OCI-M2 (cell line): Measurements from ENCODE around the gene DPH7.
"Not testable (repeated sequence)": the region's sequence is repeated elsewhere in the genome, so short reads cannot be mapped to it uniquely, and the experiment has no call there.

Experiments
- DNase-seq: peaks from one replicate; lab custom pipeline; 2025; ENCODE audit not compliant: unreplicated experiment; lab: John Stamatoyannopoulos, UW

DPH7 gene

DNA sequence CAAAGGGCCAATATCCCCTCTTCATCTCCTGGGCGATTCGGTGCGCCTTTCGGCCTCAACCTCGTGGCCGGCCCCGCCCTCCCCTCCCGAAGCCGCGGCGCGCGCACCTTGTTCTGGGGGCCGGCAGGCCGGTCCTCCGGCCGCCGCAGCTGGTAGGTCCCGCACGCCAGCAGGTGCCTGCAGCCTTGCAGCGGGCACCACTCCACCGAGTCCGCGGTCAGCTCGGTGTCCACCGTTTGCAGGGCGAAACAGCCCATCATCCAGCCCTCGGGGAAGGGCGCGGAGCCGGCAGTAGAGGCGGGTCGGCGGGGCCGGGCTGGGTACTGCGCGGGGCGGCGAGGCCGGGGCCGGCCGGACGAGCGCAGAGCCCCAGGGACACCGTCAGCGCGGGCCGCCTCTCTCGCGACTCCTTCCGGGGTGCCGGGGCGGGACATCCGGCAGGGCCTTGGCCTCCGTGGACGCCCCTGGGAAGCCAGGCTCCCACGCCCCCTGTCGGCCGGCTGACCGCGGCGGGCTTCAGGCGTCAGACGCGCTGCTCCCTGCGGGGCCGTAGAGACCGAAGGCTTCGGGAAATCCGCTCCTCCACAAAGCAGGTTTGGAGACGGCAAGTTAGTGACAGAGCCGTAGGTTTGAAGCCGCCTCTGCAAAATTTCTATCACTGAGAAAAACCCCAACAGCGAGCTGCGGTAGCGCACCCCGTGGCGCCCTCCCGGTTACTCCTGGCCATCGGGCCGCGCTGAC is at the start of gene DPH7:
TSS of gene DPH7 (minus strand) at position 408 of the 741 bp plus-strand sequence. CDS start at position 260, 148 bp downstream.
- DNase-seq = peak; percentile 25

DNA sequence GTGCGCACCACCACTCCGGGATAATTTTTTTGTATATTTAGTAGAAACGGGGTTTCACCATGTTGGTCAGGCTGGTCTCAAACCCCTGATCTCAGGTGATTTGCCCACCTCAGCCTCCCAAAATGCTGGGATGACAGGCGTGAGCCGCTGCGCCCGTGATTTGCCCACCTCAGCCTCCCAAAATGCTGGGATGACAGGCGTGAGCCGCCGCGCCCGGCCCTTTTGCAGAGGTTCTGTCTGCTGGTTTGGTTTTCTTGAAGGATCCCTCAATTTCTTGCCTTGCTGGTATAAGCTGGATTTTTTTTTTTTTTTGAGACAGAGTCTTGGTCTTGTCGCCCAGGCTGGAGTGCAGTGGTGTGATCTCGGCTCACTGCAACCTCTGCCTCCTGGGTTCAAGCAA is 48.7 kb upstream of the DPH7 start:
- DNase-seq = not testable (repeated sequence)

DNA sequence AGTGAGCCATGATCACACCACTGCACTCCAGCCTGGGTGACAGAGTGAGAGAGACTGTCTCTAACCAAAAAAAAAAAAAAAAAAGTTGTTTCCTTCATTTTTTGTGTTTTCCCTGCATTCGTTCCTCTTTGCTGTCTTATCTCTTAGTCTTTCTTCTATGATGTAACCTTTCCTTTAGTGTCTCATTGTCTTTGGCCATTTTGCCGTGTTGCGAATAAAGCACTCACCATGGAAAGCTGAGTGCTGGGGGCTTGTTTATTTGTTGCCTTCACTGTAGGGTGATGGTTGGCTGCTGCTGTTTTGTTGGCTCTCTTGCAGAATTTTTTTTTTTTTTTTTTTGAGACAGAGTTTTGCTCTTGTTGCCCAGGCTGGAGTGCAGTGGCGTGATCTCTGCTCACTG is 47.7 kb upstream of the DPH7 start:
- DNase-seq = no peak

DNA sequence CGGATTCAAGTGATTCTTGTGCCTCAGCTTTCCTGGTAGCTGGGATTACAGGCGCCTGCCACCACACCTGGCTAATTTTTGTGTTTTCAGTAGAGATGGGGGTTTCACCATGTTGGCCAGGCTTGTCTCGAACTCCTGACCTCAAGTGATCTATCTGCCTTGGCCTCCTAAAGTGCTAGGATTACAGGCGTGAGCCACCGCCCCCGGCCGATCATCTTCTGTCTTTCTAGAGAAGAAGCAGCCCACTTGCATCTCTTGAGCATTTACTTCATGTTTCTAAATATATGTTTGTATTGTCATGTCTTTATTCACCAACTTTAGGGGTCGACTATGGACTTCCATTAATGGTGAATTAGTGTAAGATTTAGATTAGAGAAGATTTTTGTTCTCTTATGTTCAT is 43.5 kb upstream of the DPH7 start:
- DNase-seq = not testable (repeated sequence)

DNA sequence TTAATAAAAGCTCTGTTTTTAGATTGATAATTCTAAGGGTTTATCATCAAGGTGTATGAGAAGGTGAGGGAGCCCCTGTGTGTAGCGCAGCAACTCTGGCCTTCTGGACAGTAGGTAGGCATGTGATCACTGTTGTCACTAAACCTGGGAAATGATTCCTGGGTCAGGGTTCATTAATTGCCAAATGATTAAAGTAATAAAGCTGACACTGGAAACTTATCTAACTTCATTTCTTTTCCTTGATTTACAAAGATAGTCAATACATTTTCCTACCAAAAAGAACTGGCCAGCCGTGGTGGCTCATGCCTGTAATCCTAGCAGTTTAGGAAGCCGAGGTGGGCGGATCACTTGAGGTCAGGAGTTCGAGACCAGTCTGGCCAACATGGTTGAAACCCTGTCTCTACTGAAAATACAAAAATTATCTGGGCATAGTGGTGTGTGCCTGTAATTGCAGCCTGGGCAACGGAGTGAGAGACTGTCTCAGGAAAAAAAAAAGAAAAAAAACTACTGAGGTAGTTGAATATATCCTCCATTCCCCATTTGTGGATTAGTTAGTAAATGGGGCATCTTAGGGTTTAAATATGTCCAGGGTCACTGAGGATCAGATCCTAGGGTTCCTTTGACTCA is 42.5 kb upstream of the DPH7 start:
- no peak for DNase-seq

DNA sequence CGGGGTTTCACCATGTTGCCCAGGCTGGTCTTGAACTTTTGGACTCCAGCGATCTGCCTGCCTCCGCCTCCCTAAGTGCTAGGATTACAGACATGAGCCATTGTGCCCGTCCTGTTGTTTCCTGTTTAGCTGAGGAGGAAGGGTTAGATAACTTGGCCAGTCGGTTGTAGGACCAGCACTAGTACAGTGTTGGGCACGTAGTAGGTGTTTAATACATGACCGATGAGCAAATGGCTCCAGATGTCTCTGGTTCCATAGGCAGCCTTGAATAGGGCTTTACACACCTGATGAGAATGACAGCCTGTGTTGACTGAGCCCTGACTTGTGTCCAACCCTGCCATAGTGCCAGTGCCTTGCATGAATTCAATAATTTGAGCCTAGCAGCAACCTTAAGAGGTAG is 41.9 kb upstream of the DPH7 start:
- DNase-seq = no peak

DNA sequence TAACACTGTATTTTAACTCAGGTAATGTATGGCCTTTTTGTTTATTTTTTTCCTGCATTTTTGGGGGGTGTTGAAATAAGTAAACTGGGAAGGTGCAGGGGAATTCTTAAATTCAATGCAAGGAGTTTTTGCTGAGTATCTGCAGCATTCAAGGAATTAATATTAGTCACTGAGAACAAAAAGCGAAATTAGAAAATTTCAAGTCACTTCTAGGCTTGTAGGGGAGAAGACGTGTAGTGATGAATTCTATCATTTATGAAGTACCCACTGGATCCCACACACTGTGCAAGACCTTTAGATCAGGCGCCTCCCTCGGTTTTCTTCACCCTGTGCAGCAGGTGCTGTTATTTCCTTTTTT is 41.3 kb upstream of the DPH7 start:
- no peak for DNase-seq

DNA sequence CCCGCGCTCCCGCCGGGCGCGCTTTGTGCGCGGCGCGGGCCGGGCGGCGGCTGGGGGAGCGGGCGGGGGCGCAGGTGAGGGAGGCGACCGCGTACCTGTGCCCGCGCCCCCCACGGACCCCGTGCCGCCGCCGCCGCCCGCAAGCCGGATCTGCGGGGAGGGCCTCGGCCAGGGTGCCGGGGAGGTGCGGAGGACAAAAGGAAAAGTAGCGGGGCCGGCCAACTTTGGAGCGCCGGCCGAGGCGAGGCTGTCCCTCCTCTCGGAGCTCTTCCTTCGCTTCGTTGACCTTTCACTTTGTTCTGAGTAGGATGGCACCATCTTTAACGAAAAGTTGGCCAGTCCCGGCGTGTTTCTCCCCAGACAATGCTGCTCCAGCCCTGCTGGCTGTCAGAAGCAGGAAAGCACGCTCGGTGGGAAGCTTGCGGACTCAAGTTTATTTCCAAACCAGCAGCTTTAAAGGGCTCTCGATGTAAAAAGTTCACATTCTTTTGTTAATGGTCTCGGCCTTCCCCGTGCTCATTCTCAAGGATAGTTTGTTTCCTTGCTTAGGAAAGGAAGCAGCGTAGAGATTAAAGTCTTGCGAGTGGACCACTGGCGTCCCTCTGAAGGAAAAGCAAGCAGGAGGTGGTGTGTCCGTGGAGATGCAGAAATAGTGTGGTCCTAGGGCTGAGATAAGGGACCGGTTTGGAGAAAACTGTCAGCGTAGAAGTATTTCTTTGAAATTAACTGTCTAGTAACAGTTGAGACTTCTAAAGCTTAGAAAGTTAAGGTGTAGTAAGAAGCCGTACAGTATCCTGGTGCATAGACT is 40.7 kb upstream of the DPH7 start:
- DNase-seq = no peak

DNA sequence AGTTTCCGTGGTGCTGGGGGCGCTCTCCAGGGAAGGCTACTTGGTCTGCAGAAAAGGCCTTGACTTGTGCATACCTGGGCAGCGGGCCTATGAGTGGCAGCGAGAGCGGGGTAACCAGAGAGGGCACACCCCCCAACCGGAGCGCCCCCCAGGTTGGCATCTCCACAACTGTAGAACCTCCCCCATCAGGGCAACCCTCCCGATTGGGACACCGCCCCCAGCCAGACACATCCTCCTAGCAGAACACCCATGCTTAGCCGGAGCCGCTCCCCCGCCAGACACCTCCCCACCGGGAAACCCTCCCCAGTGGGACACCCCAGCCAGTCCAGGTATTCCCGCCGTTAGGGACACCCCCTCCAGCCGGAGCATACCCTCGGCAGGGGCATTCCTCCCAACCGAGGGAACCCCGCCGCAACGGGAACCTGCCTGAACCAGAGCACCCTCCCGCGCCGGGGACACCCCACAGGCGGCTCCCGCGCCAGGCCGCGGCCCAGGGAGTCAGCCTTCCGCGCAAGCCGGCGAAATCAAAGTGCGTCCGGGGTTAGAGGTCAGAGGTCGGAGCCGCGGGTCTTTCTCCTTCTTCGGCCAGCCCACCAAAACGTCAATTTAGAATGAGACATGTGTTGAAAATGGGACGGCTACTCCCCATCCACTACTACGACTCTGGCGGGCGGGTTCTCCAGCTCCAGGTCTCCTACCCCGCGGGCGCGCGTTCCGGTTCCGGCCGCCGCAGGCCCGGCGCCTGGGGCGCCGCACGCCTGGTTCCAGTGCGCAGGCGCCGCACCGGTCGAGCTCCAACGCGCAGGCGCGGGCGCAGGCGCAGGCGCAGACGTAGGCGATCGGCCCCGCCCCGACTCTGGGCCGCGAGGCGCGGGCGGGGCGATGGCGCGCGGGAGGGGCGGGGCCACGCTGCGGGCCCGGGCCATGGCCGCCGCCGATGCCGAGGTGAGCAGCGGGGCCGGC is 39.7 kb upstream of the DPH7 start, which contains the start of gene EHMT1:
TSS of gene EHMT1 (plus strand) at position 901 of the 963 bp plus-strand sequence. CDS start at position 925, 24 bp downstream.
- DNase-seq = no peak

DNA sequence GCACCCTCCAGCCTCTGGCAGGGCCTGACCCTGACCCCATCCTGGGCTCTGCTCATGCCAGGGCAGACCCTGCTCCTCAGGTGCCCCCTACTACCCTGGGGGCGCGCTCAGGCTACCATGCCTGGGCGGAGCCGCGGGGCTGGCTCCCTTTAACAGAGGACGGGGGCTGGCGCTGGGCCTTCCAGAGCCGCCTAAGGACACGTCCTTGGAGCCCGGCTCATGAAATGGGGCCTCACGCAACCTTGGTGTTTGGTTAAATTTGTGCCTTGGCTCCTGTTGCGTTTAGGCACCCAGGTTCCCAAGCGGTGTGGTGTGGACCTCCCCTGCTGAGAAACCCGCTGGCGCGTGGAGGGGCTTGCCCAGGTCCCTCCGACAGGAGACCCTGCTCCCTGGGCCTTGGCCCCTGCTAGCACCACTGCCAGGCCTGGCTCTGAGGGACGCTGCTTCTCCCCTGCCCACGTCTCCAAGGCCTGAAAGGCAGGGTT is 36.7 kb upstream of the DPH7 start:
- no peak for DNase-seq

DNA sequence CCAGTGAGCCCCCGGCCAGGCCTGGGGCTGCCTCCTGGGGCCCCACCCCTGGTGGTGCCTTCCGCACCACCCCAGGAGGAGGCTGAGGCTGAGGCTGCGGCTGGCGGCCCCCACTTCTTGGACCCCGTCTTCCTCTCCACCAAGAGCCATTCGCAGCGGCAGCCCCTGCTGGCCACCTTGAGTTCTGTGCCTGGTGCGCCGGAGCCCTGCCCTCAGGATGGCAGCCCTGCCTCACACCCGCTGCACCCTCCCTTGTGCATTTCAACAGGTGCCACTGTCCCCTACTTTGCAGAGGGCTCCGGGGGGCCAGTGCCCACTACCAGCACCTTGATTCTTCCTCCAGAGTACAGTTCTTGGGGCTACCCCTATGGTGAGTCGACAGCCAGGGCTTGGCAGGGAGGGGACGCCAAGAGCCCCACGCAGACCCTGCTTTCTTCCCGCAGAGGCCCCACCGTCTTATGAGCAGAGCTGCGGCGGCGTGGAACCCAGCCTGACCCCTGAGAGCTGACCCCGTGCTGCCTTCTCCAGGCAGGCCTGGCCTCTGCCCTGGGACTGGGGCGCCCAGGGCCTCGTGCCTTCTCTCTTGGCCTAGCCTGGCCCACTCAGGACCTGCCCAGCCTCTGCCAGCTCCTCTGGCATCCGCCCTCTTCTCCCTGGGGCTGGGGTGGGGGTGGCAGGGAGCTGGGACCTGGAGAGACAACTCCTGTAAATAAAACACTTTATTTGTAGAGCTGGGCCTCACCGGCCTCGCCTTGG is 36.1 kb upstream of the DPH7 start:
- no peak for DNase-seq

DNA sequence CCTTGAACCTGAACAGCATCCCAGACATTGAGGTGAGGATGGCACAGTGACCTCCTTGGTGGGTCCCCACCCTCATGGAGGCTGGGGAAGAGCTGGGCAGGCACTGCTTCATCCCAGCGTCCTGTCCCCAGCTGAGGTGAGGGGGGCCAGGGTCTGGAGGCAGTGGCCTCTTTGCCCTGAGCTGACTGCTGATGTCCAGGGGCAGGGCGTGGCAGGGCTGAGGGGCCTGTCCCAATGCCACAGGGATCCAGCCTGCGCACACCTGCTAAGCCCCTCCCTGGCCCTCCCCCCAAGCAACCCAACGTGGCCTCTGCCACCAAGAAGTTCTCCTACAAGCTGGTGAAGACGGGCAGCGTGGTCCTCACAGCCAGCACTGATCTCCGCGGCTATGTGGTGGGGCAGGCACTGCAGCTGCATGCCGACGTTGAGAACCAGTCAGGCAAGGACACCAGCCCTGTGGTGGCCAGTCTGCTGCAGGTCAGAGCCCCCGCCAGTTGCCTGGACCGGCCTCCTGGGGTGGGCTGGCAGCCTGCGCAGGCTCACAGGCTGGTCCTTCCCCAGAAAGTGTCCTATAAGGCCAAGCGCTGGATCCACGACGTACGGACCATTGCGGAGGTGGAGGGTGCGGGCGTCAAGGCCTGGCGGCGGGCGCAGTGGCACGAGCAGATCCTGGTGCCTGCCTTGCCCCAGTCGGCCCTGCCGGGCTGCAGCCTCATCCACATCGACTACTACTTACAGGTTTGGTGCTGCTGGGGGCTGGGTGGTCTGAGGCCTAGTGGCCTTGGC is 35.2 kb upstream of the DPH7 start:
- no peak for DNase-seq

DNA sequence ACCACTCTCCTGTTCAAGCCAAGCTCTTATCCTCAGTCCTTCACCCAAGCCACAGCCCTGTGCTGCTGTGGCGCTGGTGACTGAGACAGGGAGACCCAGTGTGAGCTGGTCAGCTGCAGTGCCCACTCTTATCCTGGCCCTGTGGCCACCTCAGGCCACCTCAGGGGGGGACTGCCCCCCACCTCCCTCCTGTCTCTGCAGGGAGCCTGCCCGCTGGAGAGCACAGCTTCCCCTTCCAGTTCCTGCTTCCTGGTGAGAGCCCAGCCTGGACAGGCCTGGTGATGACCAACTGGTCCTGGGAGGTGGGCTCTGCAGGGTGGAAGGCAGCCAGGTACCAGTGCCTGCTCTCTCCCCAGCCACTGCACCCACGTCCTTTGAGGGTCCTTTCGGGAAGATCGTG is 34.5 kb upstream of the DPH7 start:
- no peak for DNase-seq

DNA sequence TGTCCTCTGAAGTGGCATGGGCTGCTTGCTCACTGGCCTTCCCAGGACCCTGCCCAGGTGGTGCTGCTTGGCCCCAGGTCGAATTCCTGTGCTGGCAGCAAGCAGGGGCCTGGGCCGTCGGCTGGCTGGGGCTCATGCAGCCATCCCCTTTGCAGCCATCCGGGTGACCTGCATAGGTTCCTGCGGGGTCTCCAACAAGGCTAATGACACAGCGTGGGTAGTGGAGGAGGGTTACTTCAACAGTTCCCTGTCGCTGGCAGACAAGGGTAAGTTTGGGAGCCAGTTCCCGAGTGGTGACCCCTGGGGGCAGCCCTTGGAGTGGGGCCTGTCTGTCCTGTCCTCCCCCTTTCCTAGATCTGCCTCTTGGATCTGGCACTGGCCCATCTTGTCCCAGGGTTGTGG is 34.0 kb upstream of the DPH7 start:
- no peak for DNase-seq

DNA sequence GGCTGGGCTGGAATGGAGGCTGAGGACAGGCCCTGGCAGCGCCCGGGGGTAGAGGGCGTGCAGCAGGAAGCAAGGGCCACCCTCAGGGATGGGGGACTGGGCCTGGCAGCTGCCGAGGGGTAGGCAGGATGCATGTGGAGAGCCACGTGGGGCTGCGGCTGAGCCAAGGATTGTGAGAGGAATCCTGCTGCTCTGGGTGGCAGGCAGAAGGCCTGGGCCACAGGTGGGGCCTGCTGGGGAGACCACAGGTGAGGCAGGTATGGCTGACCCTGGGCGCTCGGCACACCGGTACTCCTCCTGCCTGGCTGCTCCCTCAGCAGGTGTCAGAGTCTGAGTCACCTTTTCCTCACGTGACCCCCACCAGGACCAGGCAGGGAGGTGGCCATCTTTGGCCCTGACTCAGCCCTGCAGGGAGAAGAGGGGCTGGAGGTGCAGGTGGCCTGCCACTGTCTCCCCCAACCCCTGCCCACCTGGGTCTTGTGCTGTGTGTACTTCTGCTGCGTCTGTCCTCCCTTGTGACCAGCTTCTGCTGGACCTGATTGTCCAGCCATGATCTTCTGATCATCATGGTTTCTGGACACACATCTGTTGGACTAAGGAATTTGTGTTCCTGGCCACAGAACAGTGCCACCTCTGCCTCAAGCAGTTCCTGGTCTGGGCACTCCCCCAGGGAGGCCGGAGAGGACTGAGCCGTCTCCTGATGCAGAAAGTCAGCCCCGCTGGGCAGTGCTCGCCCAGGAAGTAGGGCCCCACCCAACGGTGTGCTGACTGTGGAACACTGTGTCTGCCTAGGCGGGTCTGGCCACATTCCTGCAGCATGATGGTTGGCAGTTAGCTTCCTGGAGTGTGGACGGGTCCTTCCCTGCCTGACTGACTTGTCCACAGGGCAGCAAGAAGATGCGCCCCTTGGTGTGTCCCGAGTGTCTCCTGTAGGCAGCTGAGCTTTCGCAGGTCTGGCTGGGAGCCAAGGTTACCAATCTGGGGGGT is 33.2 kb upstream of the DPH7 start:
- DNase-seq = no peak

DNA sequence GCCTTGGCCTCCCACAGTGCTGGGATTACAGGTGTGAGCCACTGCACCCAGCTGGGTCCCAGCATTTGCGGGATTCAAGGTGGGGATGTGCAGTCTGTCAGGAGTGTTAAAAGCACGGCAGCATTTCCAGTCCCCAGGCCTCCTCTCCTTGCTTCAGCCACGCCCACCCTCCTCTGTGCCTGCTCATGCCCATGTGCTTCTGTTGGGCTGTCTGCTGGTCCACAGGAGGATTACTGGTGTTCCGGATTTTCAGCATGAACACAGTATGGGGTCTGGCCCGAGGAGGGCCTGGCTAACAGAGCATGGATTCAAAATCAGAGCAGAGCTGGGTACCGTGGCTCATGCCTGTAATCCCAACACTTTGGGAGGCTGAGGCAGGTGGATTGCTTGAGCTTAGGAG is 32.2 kb upstream of the DPH7 start:
- no peak for DNase-seq

DNA sequence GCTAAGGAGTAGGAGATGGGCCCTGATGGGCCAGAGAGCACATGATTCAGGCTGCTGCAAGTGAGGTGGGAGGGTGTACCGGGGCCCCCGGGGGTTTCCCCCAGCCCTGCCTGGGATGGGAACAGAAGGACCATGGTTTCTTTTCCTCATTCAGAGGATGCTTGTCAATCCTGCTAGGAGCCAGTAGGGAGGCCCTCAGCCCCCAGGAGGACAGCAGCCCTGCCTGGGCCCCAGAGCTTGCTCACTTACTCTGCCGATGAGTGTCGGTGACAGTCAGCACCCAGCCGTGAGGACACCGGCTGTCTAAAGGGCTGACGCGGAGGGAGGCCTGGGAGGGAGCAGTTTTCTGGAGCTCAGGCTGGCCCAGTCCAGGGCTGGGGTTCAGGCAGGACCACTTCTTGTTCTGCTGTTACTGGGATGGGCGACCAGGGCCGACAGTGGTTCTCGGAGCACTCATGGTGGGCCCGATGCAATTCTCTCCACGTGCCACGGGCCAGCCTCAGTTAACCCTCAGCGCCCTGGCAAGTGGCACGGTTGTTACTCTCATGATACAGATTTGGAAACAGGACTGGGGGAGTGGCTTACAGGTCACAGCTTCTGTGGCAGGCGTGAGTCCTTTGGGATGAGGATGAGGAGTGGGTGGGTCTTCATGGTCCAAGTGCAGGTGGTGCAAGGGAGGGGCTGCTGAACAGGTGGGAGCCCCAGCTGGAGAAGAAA is 28.6 kb upstream of the DPH7 start:
- no peak for DNase-seq
